ENCODE results near the gene KLHL29.

- TF ChIP-seq CTCF (IDR thresholded peaks at IDR 0.05) (no peak), POLR2A (IDR thresholded peaks at IDR 0.05) (no peak)
These were observed 300.7 kb downstream of the KLHL29 start for GRCh38 chr2:23685706-23686105.

All from thyroid gland (tissue), 4 donors.